Measurements from ENCODE around the gene ABCG2. TPM values are rescaled to one million over a fixed set of nuclear protein-coding genes. Genes with fewer than 3 reads are reported as not detected.

The ABCG2 gene
- total and polyA plus RNA-seq, 2 of the 8 experiments (the other 6 are each of a cell fraction or from before 2014, with no cell fraction given) = 2.4 to 4.6 TPM

GRCh38 chr4:88108747-88109122 lies 49.7 kb downstream of the ABCG2 start:
- no peak overlapping the region for H2BK5ac ChIP-seq (ENCODE audit: low read depth, low read length)
- no peak overlapping the region for H2BK20ac ChIP-seq (ENCODE audit: low read length)
- H3K9ac ChIP-seq (replicated peaks in 1 of 4; ENCODE audit: extremely low read depth in 1 of 4, low read depth in 3 of 4, low read length in 3 of 4) = no peak overlapping the region
- no peaks in the 10 kb centered on the region for H4K20me1 ChIP-seq (replicated peaks in 1 of 2; ENCODE audit: control insufficient read depth in 1 of 2, insufficient read depth in 2 of 2, low read length in 2 of 2)
- FAIRE-seq (no peak), DNase-seq (ENCODE audit: low read depth in 1 of 2, low spot score in 2 of 2) (no peak)
- no peak overlapping the region for H2BK120ac ChIP-seq (replicated peaks; ENCODE audit: low read depth, low read length)
- WGBS, 2 experiments (ENCODE audit: extremely low coverage in 1 of 2, insufficient coverage in 1 of 2, insufficient read length in 1 of 2, insufficient replicate concordance in 2 of 2, low coverage in 1 of 2, low lambda C conversion rate in 2 of 2, missing lambda C conversion rate in 1 of 2) = 93% methylated on average over 5 of the region's 5 CpGs; no CpG with 5 or more reads in 1 of the 2 experiments
- H3K4me1 ChIP-seq (replicated peaks in 1 of 4; ENCODE audit: control insufficient read depth in 3 of 4, insufficient read depth in 4 of 4, low read length in 3 of 4) = no peaks in the 10 kb centered on the region
- H3K4ac ChIP-seq (replicated peaks; ENCODE audit: insufficient read length, low read depth, low read length) = no peak overlapping the region
- TF ChIP-seq EP300 (IDR thresholded peaks at IDR 0.05; ENCODE audit: borderline replicate concordance in 1 of 2, low read depth in 2 of 2, low read length in 2 of 2) (no peak), BRCA1 (IDR thresholded peaks at IDR 0.05; ENCODE audit: low read depth, low read length) (no peak), SP2 (IDR thresholded peaks at IDR 0.05; ENCODE audit: low read length) (no peak), GTF2F1 (IDR thresholded peaks at IDR 0.05; ENCODE audit: borderline replicate concordance, low read depth, low read length) (no peak), USF2 (IDR thresholded peaks at IDR 0.05; ENCODE audit: low read length) (no peak), RFX5 (IDR thresholded peaks at IDR 0.05; ENCODE audit: borderline replicate concordance, low read depth, low read length) (no peak), BCL11A (IDR thresholded peaks at IDR 0.05; ENCODE audit: low read depth in 2 of 2, low read length in 2 of 2) (no peak)
- no peak overlapping the region for H2AFZ ChIP-seq (ENCODE audit: low read length)
- H3K79me1 ChIP-seq (ENCODE audit: low read depth, low read length) = no peaks in the 10 kb centered on the region
- H3K4me2 ChIP-seq (ENCODE audit: insufficient read depth in 1 of 2, low read depth in 2 of 2, low read length in 2 of 2) = no peak overlapping the region
- no peak overlapping the region for H3K27ac ChIP-seq (ENCODE audit: low read depth, low read length)
- H2BK15ac ChIP-seq (ENCODE audit: low read length) = no peak overlapping the region
- H3K9me3 ChIP-seq (ENCODE audit: insufficient read depth in 2 of 2, low read depth in 1 of 2, low read length in 1 of 2) = no peaks in the 10 kb centered on the region
- no peak overlapping the region for H3K14ac ChIP-seq (ENCODE audit: insufficient read length)
- H3K23me2 ChIP-seq (ENCODE audit: low read depth, low read length) = no peaks in the 10 kb centered on the region
- no peak overlapping the region for H2AK5ac ChIP-seq (ENCODE audit: low read depth, low read length)
- H4K91ac ChIP-seq (replicated peaks; ENCODE audit: insufficient read length, low read length) = no peak overlapping the region
- H4K5ac ChIP-seq (ENCODE audit: insufficient read length, low read depth, low read length) = no peak overlapping the region
- H3K79me2 ChIP-seq (ENCODE audit: control insufficient read depth in 1 of 2, insufficient read depth in 2 of 2, low read length in 2 of 2) = no peaks in the 10 kb centered on the region
- ChIA-PET POLR2A (ENCODE audit: partially characterized antibody) (no interaction called here), CTCF (ENCODE audit: partially characterized antibody) (no interaction called here)
- H3K23ac ChIP-seq (ENCODE audit: insufficient read length) = no peak overlapping the region
- H3K18ac ChIP-seq (ENCODE audit: extremely low read depth, low read length) = no peak overlapping the region
- no peak overlapping the region for H2BK12ac ChIP-seq (ENCODE audit: low read depth, low read length)
- H3K36me3 ChIP-seq (ENCODE audit: control insufficient read depth in 2 of 4, insufficient read depth in 4 of 4, low read length in 3 of 4) = no peaks in the 10 kb centered on the region
- no peak overlapping the region for H3K56ac ChIP-seq (replicated peaks; ENCODE audit: insufficient read length, low read depth, low read length)
- no peak overlapping the region for H4K8ac ChIP-seq (ENCODE audit: extremely low read depth, insufficient read depth, low read length)
- no peaks in the 10 kb centered on the region for H3K27me3 ChIP-seq (replicated peaks in 1 of 4; ENCODE audit: control insufficient read depth in 3 of 4, extremely low read depth in 1 of 4, insufficient read depth in 3 of 4, low read length in 3 of 4)
- no peak overlapping the region for H3K4me3 ChIP-seq (ENCODE audit: extremely low read depth in 1 of 4, insufficient read depth in 2 of 4, low read depth in 3 of 4, low read length in 4 of 4)
